GM04503 (cell line): ENCODE results near the gene LNX1.

ENCODE experiments used
- DNase-seq: peaks from one replicate; pipeline ENCODE4 v3.0.0-alpha.2; 2012; ENCODE audit warnings: low read depth

Gene LNX1

DNA sequence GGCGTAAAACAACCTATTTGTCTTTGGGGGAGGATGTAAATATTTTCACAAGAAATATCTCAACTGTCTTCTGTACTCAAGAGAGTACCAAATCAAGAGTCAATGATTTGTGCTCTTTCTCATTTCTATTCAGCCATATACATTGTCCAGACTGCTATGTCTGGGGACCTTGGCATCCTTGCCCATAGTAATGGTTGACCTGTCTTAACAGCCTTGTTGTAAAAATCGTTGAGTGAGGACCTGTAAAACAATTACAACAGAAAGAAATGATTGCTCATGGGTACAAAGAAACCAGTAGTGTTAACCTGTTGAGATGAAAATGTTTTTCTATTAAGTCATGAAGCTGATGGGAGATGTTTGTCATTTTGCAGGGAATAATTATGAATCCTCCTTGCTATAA is 56.6 kb downstream of the LNX1 start:
- DNase-seq = no peak

GRCh38 chr4:53532521-53532920 is 58.8 kb downstream of the LNX1 start:
- no peak for DNase-seq

DNA sequence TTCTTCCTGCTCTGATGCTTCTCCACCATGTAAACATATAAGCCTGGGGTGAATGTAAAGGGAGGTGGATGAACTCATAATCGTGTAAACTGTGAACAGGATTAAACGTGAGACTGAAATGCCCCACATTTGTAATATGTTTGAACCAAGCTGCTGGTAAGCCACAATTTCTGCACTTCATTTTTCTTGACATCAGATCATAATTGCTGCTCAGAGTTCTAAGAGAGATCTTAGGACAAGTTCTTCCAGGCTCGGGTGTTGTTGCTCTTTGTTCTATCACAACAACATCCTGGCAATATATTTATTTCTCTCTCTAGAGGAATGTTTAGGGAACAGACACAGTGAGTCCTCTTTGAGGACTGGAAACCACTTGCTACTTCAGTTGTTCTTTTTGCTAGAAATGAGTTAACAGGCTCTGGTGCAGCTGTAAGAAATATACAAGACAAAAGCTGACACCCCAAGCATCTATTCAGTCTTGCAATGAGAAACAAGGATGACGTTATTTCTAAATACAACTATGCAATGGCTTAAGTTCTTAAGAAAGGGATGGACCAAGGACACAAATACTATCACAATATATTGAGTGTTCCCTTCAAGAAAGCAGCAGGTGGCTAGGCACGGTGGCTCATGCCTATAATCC is 59.6 kb downstream of the LNX1 start:
- DNase-seq = no peak

DNA sequence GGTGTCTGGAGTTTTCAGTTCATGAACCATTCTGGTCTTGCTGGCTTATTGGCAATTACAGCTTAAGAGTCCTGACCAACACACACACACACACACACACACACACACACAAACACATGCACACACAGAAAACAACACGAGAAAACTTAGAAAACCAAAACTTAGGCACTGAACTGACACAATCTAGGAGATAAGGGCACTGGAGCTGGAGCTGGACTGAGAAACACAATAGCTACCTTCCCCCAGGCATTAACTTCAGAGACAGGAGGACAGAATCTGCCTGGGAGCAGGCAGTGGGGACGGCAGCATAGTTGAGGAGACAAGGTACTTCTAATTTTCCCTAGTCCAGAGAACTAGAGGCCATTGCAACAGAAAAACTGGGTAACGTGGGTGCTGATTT is 62.3 kb downstream of the LNX1 start:
- no peak for DNase-seq

DNA sequence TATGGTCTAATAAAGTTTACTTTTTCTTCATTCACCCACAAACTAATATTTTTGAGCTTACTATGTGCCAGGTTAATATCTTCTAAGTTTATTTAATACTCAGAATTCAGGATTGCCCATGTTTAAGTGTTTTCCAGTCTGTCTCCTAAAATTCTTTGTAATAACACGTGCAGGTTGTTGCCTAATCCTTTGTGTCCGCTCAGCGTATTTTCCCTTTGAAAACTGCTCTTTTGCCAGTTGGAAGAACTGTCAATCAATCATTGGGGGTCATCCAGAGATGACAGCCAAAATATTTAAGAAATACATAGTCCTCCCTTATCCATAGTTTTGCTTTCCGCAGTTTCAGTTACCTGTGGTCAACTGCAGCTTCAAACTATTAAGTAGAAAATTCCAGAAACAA is 63.4 kb downstream of the LNX1 start:
- DNase-seq = no peak

GRCh38 chr4:53527326-53527725 is 64.0 kb downstream of the LNX1 start:
- DNase-seq = no peak

DNA sequence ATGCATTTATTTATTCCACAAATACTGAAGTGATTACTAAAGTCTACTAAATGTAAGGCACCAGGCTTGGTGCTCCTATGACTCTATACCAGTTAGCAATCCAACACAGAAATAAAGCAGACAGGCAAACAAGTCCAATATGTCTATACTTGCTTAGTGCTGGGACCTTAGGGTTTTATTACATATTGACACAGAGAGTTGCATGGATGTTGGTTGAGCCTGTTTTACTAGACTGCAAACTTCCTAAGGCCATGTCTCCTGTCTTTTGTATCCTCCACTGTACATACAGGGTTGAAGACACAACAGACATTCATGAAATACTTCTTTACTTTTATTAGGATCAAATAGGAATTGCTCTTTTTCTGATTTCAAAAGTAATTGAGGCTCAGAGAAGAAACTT is 69.0 kb downstream of the LNX1 start:
- no peak for DNase-seq

DNA sequence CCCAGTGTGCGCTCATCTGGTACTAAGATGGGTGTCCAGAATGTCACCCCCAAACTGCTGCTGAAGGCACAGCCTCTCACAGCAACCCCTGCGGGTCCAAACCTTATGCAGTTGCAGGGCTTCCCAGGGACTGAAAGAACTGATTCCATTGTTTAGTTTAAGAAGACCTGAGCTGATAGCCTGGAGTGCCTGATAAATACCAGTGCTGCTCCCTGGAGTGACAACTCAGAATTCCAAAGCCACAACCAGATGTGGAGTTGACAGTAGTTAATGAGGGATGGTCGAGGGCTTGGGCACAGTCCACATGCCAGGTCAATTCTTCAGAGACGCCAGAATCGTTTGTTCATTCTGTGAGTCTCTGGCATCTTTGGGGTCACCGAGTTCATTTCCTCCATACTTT is 71.2 kb downstream of the LNX1 start:
- no peak for DNase-seq

- no peak for DNase-seq
Observed at GRCh38 chr4:53518807-53519206, 72.5 kb downstream of the LNX1 start.

GRCh38 chr4:53515076-53515475 is 76.2 kb downstream of the LNX1 start:
- DNase-seq = no peak

DNA sequence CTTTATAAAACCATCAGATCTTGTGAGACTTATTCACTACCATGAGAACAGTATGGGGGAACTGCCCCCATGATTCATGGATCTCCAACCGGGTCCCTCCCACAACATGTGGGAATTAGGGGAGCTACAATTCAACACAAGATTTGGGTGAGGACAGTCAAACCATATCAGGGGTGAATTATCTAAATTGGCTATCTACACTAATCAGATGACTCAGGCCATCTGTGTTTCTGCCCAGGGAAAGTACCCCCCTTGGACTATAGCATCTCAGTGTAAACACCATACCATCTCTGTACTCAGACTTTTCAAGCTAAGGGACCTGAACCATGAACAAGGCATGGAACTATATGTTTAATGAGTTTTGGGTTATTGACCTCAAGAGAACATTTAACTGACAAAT is 76.8 kb downstream of the LNX1 start:
- no peak for DNase-seq

DNA sequence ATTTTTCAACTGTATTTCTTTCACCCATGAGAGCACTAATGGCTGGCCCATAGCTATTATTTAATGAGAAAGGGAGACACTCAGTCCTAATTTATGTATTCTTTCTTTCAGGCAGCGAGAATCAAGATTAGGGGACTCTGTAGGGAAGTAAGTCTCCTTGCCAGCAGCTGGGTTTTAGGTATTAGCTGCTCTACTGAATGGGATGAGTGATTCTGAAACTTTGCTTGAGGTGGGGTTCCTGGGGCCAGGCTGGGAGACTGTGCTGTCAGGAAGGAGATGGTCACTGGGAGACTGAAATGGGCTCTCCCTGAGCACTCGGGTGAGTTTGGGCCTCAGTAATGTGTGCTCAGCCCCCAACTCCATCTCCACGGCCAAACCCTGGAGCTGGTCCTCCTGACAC is 78.7 kb downstream of the LNX1 start:
- DNase-seq = no peak

DNA sequence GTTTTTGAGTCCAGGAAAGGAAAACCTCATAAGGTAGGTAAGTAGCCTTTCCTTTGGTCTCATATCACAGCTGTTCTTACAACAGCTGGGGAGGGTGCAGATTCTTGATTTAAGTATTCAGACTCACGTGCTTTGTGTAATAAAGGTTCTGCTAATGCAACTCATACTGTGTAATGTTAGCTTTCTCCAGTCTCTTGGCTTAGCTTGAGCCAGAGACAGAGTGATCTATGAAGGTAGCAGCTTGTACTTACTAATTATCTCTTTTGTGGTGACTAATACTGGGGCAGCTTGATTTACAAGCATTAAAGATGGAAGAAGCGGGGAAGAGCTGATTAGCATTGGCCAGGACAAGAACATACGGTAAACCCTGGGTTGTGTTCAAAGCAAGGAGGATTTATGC is 80.3 kb downstream of the LNX1 start:
- DNase-seq = no peak

DNA sequence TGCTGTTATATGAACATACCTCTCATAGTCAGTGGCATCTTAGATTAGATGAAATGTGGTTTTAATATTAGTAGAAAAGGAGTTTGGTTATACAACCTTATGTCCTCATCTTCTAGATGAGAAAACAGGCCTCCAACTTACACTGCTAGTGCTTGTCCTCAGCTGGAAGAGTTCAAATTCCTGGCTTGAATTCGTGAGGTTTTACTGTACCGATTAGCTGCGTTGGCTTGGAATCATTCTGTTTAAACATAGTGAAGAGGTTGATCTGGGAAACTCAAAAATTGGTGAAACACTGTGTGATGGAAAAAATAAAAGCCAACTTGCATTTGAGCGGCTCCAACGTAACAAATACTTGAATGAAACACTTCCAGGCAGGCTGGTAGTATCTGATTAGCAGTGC is 81.0 kb downstream of the LNX1 start:
- DNase-seq = no peak

GRCh38 chr4:53508446-53508845 is 82.8 kb downstream of the LNX1 start:
- no peak for DNase-seq

DNA sequence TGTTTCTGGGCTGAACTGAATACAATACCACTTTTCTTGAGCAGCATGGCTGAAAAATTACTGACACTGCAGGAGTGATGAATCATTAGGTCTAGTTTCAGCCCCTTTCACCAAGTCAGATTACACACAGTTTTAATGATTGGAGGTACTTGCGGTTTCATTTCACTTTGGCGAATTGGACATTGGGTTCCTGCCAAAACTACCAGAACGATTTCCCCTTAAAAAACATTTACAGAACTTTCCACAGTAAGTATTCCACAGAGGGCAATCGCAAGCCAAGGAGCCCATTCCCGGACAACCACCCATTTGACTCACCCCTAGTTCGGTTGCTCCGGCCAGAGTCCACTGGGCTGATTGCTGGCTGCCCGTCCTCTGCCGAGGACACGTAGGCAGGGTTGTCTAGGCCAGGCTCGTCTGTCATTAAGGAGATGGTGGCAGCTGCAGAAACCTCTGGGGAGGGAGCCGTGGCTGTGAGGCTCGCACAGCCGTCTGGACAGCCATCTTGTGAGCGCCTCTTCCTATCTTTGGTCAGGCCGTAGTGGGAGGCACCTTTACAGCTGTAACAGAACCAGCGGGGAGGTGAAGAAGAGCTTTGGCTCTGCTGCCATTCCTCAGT is 83.5 kb downstream of the LNX1 start:
- no peak for DNase-seq

DNA sequence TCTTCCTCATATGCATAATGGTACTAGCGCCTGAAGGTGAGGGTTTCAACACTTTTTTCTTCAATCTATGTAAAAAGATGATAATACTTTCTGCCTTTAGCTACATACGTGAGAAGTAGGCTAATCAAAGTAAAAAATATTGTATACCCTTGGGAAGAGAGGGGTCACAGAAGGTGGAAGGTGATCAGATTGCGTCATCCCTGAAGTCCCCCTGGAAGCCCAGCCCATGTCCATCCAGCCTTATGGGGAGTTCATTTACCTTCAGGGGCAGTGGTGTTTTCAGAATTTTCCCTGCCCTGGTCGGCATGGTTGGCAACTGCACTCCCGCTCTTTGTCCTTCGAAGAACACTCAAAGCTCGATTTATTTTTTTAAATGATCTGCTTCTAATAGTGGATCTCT is 84.2 kb downstream of the LNX1 start:
- no peak for DNase-seq

DNA sequence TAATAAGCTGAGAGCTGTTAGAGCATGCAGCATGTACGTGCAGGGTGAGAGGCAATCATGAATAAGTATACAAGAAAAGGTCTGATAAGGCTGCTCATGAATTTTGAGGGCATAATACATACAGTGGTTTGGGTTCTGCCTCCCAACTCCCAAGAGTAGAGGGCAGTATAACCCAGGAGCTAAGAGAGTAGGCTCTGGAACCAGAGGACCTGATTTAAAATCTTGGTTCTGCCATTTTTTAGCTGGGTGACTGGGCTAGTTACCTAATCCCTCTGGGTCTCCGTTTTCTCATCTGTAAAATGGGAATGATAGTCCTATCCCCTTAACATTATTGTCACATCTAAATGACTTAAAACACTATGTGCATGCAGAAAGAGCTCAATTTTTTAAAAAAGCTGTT is 85.3 kb downstream of the LNX1 start:
- no peak for DNase-seq

DNA sequence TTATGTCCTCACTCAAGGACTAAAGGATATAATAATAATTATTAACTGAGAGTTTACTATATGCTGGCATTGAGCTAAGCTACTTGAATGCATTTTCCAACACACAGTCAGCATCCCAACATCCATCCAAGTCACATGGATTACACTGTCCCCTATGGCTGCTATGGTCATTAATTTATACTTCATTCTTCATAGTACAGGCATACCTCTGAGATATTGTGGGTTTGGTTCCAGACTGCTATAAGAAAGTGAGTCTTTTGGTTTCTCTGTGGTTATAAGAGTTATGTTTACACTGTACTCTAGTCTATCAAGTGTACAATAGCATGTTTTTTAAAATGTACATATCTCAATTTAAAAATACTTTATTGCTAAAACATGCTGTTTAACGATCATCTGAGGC is 89.2 kb downstream of the LNX1 start:
- DNase-seq = no peak

- DNase-seq = no peak
Observed at GRCh38 chr4:53501561-53501960, 89.7 kb downstream of the LNX1 start.

- DNase-seq = no peak
Observed at GRCh38 chr4:53500546-53500945, 90.7 kb downstream of the LNX1 start.

DNA sequence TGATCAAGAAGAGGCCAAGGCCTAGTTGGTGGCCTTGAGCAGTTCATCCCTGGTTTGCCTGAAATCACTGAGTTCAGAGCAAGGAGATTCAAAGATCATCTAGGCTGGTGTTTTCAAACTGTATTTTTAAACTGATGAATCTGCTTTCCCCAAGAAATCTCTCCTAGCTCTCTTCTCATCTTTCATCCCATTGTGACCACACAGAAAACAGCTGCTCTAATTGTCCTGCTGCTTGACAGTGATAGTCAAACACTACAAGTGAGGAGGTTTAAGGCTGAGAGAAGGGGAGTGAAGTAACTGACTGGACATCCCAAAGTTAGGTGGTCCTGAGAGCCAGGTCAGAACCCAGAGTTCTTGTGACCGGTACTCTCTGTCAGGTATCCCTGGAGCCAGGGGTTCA is 91.5 kb downstream of the LNX1 start:
- no peak for DNase-seq

GRCh38 chr4:53498706-53499105 is 92.6 kb downstream of the LNX1 start:
- no peak for DNase-seq

DNA sequence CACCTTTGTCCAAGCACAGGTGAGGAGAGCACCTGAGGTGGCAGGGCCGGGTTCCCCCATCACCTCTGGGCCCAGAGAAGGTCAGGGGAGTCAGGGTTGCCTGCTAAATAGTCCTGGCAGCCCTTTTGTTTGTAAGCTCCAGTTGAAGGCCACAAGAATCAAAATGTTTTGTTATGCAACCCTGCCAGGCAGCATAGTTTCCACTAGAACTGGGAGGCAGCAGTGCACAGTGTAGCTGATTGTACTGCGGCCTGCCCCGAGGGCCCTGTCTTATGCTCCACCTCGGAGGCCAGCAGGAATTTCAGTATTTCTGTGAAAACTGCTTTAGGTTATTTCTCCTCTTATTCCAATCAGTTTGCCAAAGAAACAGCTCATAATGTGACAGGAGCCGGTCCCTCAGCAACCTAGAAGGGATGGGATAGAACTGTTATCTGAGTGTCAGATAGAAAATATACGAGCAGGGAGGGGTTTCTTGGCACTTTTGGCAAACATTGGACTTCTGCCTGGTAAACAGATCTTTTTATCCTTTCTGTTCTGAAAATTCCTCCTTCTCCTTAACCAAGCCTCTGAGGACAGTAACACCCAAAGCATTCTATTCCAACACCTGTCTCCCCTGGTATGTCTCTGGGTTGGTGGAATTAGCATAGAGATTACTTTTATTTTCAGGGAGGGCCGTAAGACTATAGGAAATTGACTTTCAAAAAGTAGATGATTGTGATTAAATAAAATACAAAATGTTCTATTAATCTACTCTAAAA is 93.6 kb downstream of the LNX1 start:
- DNase-seq = no peak
